ENCODE measurements around the gene LRRC15. TPM values are rescaled to one million over a fixed set of nuclear protein-coding genes. Genes with fewer than 3 reads are reported as not detected.

The LRRC15 gene
- polyA plus RNA-seq, 2 of the 4 experiments (the other 2 are of a cell fraction), result 0.05 to 0.14 TPM

DNA sequence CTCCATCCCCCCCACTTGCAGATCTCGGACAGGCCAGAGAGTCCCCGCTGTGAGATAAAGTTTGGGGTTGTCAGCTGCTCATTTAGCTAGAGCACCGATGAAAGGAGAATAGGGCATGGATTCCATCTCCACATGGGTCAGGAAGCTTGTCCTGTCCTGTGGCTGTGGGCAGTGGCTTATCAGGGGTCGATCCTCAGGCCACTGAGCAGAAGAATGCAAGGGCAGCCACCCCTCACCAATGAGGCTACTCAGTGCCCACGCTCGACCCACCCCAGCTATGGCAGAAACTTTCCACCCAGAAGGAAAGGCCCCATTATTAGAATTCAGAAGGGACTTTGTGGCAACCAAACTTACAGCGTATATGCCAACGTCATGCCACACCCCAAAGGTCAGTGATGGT is 61.7 kb downstream of the LRRC15 start (continued):
- TF ChIP-seq, protein P1, sequence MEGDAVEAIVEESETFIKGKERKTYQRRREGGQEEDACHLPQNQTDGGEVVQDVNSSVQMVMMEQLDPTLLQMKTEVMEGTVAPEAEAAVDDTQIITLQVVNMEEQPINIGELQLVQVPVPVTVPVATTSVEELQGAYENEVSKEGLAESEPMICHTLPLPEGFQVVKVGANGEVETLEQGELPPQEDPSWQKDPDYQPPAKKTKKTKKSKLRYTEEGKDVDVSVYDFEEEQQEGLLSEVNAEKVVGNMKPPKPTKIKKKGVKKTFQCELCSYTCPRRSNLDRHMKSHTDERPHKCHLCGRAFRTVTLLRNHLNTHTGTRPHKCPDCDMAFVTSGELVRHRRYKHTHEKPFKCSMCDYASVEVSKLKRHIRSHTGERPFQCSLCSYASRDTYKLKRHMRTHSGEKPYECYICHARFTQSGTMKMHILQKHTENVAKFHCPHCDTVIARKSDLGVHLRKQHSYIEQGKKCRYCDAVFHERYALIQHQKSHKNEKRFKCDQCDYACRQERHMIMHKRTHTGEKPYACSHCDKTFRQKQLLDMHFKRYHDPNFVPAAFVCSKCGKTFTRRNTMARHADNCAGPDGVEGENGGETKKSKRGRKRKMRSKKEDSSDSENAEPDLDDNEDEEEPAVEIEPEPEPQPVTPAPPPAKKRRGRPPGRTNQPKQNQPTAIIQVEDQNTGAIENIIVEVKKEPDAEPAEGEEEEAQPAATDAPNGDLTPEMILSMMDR (IDR thresholded peaks at IDR 0.05), result no peak
- TF ChIP-seq TP53 (CRISPR knock-in tag; IDR thresholded peaks at IDR 0.05) (no peak), MAZ (IDR thresholded peaks at IDR 0.05; ENCODE audit: borderline replicate concordance, low read depth, low read length) (no peak), RNF2 (IDR thresholded peaks at IDR 0.05; ENCODE audit: borderline replicate concordance, low read depth) (no peak), POLR2AphosphoS2 (conservative IDR thresholded peaks at IDR 0.05; ENCODE audit: low read length) (no peak)
- TF ChIP-seq, protein P2, sequence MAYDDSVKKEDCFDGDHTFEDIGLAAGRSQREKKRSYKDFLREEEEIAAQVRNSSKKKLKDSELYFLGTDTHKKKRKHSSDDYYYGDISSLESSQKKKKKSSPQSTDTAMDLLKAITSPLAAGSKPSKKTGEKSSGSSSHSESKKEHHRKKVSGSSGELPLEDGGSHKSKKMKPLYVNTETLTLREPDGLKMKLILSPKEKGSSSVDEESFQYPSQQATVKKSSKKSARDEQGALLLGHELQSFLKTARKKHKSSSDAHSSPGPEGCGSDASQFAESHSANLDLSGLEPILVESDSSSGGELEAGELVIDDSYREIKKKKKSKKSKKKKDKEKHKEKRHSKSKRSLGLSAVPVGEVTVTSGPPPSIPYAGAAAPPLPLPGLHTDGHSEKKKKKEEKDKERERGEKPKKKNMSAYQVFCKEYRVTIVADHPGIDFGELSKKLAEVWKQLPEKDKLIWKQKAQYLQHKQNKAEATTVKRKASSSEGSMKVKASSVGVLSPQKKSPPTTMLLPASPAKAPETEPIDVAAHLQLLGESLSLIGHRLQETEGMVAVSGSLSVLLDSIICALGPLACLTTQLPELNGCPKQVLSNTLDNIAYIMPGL (CRISPR knock-in tag; IDR thresholded peaks at IDR 0.05; ENCODE audit: borderline replicate concordance), result no peak
- TF ChIP-seq, protein P3, sequence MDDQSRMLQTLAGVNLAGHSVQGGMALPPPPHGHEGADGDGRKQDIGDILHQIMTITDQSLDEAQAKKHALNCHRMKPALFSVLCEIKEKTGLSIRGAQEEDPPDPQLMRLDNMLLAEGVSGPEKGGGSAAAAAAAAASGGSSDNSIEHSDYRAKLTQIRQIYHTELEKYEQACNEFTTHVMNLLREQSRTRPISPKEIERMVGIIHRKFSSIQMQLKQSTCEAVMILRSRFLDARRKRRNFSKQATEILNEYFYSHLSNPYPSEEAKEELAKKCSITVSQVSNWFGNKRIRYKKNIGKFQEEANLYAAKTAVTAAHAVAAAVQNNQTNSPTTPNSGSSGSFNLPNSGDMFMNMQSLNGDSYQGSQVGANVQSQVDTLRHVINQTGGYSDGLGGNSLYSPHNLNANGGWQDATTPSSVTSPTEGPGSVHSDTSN (IDR thresholded peaks at IDR 0.05), result no peak

DNA sequence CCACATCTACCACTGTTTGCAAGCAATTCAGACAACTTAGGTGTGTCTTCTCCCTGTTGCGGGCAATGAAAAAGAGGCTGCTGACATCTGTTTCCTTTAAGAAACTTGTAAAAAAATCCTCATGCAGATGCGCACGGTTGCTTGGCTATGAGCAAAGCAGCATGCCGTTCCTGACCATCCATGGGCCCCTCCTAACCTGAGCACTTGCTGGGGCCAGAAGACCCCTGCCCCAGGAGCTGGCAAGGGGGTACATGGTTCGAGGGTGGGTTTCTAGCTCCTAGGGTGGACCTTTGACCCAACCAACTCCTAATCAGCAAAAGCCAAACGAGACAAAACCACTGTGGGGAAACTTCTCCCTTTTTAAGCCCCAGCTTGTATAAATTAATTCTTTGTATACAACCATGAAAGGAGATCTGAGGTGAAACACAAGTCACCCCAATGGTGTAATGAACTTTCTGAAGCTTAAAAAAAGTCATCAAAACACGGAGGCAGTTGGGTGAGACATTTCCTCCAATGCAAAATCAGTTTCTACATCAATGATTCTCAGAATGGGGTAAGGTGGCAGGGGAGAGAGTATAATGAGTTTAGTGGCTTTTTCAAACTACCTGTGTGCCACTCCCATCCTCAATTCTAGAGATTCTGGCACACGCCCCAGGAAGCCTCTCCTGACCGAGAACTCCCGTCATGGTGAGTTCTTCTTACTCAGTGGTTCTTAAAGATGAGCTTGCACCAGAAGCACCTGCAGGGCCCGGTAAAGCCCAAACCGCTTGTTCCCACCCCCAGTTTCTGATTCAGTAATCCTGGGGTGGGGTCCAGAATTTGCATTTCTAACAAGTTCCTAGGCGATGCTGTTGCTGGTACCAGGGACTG is 62.5 kb downstream of the LRRC15 start:
- DNase-seq (ENCODE audit: low read depth in 1 of 2, low spot score in 1 of 2) (no peak), FAIRE-seq (no peak), ATAC-seq (no peak)
- Histone ChIP-seq H3K4me2 (no peak overlapping the region), H3K27ac (no peak overlapping the region), H3K9me3 (no peaks in the 10 kb centered on the region), H3K4me3 (no peak overlapping the region), H3K4me1 (peaks cover 15% of the 10 kb centered on the region)
- ChIA-PET CTCF (interaction anchor here (1.0 to 1.6 kb wide), 2 partner anchors 9 to 526 kb away, joined by 3 to 10 read pairs; no protein-coding TSS in a partner anchor), POLR2A (no interaction called here)
- 78% methylated on average over 13 of the region's 13 CpGs for WGBS (ENCODE audit: missing lambda C conversion rate)
- no peak for TF ChIP-seq CHD2 (IDR thresholded peaks at IDR 0.05; ENCODE audit: low read length, partially characterized antibody)
- TF ChIP-seq, protein P4, sequence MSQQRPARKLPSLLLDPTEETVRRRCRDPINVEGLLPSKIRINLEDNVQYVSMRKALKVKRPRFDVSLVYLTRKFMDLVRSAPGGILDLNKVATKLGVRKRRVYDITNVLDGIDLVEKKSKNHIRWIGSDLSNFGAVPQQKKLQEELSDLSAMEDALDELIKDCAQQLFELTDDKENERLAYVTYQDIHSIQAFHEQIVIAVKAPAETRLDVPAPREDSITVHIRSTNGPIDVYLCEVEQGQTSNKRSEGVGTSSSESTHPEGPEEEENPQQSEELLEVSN (IDR thresholded peaks at IDR 0.05; ENCODE audit: borderline replicate concordance, low read depth), result no peak
- TF ChIP-seq, protein P5, sequence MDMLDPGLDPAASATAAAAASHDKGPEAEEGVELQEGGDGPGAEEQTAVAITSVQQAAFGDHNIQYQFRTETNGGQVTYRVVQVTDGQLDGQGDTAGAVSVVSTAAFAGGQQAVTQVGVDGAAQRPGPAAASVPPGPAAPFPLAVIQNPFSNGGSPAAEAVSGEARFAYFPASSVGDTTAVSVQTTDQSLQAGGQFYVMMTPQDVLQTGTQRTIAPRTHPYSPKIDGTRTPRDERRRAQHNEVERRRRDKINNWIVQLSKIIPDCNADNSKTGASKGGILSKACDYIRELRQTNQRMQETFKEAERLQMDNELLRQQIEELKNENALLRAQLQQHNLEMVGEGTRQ (IDR thresholded peaks at IDR 0.05), result no peak
- TF ChIP-seq, protein P6, sequence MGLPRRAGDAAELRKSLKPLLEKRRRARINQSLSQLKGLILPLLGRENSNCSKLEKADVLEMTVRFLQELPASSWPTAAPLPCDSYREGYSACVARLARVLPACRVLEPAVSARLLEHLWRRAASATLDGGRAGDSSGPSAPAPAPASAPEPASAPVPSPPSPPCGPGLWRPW (IDR thresholded peaks at IDR 0.05), result no peak
- no peak for TF ChIP-seq CBX8 (IDR thresholded peaks at IDR 0.05)
- TF ChIP-seq, protein P3 (IDR thresholded peaks at IDR 0.05), result no peak
- TF ChIP-seq, protein P7, sequence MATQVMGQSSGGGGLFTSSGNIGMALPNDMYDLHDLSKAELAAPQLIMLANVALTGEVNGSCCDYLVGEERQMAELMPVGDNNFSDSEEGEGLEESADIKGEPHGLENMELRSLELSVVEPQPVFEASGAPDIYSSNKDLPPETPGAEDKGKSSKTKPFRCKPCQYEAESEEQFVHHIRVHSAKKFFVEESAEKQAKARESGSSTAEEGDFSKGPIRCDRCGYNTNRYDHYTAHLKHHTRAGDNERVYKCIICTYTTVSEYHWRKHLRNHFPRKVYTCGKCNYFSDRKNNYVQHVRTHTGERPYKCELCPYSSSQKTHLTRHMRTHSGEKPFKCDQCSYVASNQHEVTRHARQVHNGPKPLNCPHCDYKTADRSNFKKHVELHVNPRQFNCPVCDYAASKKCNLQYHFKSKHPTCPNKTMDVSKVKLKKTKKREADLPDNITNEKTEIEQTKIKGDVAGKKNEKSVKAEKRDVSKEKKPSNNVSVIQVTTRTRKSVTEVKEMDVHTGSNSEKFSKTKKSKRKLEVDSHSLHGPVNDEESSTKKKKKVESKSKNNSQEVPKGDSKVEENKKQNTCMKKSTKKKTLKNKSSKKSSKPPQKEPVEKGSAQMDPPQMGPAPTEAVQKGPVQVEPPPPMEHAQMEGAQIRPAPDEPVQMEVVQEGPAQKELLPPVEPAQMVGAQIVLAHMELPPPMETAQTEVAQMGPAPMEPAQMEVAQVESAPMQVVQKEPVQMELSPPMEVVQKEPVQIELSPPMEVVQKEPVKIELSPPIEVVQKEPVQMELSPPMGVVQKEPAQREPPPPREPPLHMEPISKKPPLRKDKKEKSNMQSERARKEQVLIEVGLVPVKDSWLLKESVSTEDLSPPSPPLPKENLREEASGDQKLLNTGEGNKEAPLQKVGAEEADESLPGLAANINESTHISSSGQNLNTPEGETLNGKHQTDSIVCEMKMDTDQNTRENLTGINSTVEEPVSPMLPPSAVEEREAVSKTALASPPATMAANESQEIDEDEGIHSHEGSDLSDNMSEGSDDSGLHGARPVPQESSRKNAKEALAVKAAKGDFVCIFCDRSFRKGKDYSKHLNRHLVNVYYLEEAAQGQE (IDR thresholded peaks at IDR 0.05), result no peak
- TF ChIP-seq, protein P8, sequence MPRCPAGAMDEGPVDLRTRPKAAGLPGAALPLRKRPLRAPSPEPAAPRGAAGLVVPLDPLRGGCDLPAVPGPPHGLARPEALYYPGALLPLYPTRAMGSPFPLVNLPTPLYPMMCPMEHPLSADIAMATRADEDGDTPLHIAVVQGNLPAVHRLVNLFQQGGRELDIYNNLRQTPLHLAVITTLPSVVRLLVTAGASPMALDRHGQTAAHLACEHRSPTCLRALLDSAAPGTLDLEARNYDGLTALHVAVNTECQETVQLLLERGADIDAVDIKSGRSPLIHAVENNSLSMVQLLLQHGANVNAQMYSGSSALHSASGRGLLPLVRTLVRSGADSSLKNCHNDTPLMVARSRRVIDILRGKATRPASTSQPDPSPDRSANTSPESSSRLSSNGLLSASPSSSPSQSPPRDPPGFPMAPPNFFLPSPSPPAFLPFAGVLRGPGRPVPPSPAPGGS (IDR thresholded peaks at IDR 0.05), result no peak
